ENCODE measurements around the gene KRT85.

DNA sequence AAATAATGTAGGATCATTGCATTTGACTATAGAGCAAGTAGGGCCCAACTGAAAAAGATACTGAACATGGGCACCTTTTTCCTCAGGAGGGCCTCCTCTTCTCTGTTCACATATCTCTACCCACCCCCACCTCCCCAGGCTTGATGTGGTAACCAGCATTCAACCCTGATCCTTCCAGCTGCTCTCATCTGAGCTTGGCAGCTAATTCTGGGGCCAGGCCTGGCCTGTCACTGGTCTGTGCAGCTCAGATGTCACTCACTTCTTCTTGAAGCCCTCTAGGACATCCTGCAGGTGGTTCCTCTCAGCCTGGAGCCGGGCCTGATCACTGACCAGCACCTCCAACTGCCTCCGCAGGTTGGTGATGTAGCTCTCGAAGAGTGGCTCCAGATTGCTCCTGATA is 16.1 kb upstream of the KRT85 start:
- TF ChIP-seq SRSF1 (optimal IDR thresholded peaks at IDR 0.05; ENCODE audit: low read depth, low read length) (no peak), HDAC2 (CRISPR knock-in tag; IDR thresholded peaks at IDR 0.05) (no peak)
- TF ChIP-seq, protein P1, sequence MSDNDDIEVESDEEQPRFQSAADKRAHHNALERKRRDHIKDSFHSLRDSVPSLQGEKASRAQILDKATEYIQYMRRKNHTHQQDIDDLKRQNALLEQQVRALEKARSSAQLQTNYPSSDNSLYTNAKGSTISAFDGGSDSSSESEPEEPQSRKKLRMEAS (IDR thresholded peaks at IDR 0.05) = no peak
